Activated B cell treated with CpG ODN at 0.5 μM for 24 hours (primary cell): ENCODE results near the gene NFIA. TPM values are rescaled to one million over a fixed set of nuclear protein-coding genes. Genes with fewer than 3 reads are reported as not detected.

Experiments used
- ATAC-seq: fragments of 200-7000 bp; cut with Tn5 transposase; one replicate; pipeline ENCODE4 v1.10.0; 2021; ENCODE audit warnings: low read depth, mild to moderate bottlenecking, moderate library complexity
- CTCF ChIA-PET: fragments of 350-600 bp; sonication (Branson Sonifier 250); formaldehyde crosslinking; loops from one replicate; lab custom pipeline; 2021; ENCODE audit warnings: antibody characterized with exemption; lab: Charles Lee
- POLR2A ChIA-PET: fragments of 350-600 bp; sonication (Branson Sonifier 250); formaldehyde crosslinking; loops from one replicate; lab custom pipeline; 2021; ENCODE audit warnings: antibody characterized with exemption; lab: Charles Lee
- DNase-seq: peaks from one replicate; pipeline ENCODE4 v3.0.0; 2022
- H3K27ac Mint-ChIP-seq: one replicate; pipeline ENCODE4 v1.8.0; 2020; ENCODE audit warnings: mixed read lengths
- H3K27me3 Mint-ChIP-seq: one replicate; pipeline ENCODE4 v1.8.0; 2021; ENCODE audit warnings: mixed read lengths
- H3K36me3 Mint-ChIP-seq: one replicate; pipeline ENCODE4 v1.8.0; 2021; ENCODE audit warnings: low read depth, mixed read lengths
- H3K4me1 Mint-ChIP-seq: one replicate; pipeline ENCODE4 v1.8.0; 2021; ENCODE audit warnings: mixed read lengths
- H3K4me3 Mint-ChIP-seq: one replicate; pipeline ENCODE4 v1.8.0; 2020; ENCODE audit warnings: mild to moderate bottlenecking, mixed read lengths
- H3K9me3 Mint-ChIP-seq: one replicate; pipeline ENCODE4 v1.8.0; 2020; ENCODE audit warnings: mixed read lengths
- intact Hi-C: fragments of 100-400 bp; cut with micrococcal nuclease; formaldehyde crosslinking; loops from one replicate; pipeline ENCODE4 v1.15.1; 2024
- total RNA-seq: library from RNA; stranded (reverse); gene quantifications from 2 replicates; pipeline ENCODE4 v1.2.3, GENCODE V29; 2022
- TF ChIP-seq, protein P1 (sequence below): fragments of 200-600 bp; IDR thresholded peaks from one replicate; pipeline ENCODE4 v1.8.0; 2022; ENCODE audit warnings: antibody characterized with exemption, mild to moderate bottlenecking

The NFIA gene
- total RNA-seq, 1 donor from 2014 or later: 0.13 TPM

DNA sequence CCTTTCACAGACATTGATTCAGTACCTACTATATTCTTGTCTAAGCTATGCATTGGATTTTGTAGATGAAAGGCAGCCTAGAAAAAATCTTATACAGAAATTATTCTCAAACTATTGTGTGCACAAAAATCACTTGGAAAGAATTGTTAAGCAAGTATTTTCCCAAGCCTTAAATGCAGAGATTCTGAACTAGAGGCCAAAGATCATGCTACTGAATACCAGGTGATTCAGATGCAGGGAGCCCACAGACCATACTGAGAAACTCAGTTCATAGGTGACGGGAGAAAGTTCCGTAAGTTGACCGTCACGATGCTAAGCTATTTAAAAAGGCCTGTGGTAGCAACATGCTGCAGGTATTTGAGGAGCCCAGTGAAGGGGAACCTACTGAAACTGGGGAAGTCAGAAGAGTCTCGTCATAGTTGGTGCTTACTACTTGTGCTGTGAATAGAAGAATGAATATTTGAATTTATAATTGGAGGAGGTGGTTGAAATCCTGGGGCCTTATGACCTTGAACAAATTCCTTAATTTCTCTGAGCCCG lies 150.8 kb downstream of the NFIA start:
- Mint-ChIP-seq H3K4me1 (no peaks in the 10 kb centered on the region), H3K27me3 (no peaks in the 10 kb centered on the region), H3K36me3 (no peaks in the 10 kb centered on the region), H3K9me3 (no peaks in the 10 kb centered on the region), H3K4me3 (no peak overlapping the region), H3K27ac (no peak overlapping the region)
- POLR2A ChIA-PET: no interaction called here
- TF ChIP-seq, protein P1, sequence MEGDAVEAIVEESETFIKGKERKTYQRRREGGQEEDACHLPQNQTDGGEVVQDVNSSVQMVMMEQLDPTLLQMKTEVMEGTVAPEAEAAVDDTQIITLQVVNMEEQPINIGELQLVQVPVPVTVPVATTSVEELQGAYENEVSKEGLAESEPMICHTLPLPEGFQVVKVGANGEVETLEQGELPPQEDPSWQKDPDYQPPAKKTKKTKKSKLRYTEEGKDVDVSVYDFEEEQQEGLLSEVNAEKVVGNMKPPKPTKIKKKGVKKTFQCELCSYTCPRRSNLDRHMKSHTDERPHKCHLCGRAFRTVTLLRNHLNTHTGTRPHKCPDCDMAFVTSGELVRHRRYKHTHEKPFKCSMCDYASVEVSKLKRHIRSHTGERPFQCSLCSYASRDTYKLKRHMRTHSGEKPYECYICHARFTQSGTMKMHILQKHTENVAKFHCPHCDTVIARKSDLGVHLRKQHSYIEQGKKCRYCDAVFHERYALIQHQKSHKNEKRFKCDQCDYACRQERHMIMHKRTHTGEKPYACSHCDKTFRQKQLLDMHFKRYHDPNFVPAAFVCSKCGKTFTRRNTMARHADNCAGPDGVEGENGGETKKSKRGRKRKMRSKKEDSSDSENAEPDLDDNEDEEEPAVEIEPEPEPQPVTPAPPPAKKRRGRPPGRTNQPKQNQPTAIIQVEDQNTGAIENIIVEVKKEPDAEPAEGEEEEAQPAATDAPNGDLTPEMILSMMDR: no peak
- CTCF ChIA-PET: no interaction called here
- no peak for DNase-seq
- intact Hi-C loops: no loop called here
- ATAC-seq: no peak

DNA sequence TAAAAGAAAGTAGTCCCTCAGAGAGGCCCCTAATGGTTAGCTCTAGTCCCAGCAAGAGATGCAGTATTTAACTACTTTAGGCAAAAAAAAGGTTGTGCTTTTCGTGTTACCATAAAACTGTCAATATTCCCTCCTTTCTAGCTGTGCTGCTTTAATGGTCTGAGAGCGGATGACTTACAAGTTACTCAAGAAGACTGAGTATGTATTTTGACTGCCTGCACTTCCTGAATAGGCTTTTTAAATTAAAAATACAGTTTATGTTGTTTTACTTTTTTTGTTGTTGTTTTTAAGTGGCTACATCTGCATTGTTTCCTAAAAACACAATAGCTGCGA lies 152.2 kb downstream of the NFIA start:
- CTCF ChIA-PET: no interaction called here
- no peak overlapping the region for H3K27ac Mint-ChIP-seq
- DNase-seq (no peak), ATAC-seq (no peak)
- no peaks in the 10 kb centered on the region for H3K4me1 Mint-ChIP-seq
- intact Hi-C loops: no loop called here
- H3K4me3 Mint-ChIP-seq: no peak overlapping the region
- H3K9me3 Mint-ChIP-seq: no peaks in the 10 kb centered on the region
- POLR2A ChIA-PET: no interaction called here
- no peaks in the 10 kb centered on the region for H3K36me3 Mint-ChIP-seq
- peaks cover 4% of the 10 kb centered on the region for H3K27me3 Mint-ChIP-seq
- TF ChIP-seq, protein P1: no peak

DNA sequence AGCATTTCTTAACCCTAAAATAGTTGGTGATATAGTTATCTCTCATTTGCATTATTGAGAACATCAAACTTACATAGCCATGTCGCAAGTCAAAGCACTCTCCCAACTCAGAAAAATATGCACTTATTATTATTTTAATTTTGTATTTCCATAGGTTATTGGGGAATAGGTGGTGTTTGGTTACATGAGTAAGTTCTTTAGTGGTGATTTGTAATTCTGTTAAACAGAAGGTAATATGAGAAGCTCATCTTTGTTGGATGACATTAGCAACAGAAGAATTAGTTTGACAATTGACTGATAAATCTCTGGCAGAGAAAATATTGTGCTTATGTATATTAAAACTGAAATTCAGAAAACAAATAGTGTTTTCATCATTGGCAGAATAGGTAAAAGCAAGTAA lies 154.8 kb downstream of the NFIA start:
- H3K27me3 Mint-ChIP-seq: peaks cover 4% of the 10 kb centered on the region
- no peaks in the 10 kb centered on the region for H3K36me3 Mint-ChIP-seq
- H3K27ac Mint-ChIP-seq: no peak overlapping the region
- ATAC-seq: no peak
- ChIA-PET POLR2A (no interaction called here), CTCF (no interaction called here)
- no peak for DNase-seq
- H3K9me3 Mint-ChIP-seq: no peaks in the 10 kb centered on the region
- no peaks in the 10 kb centered on the region for H3K4me1 Mint-ChIP-seq
- no peak overlapping the region for H3K4me3 Mint-ChIP-seq
- TF ChIP-seq, protein P1: no peak
- intact Hi-C loops: no loop called here

DNA sequence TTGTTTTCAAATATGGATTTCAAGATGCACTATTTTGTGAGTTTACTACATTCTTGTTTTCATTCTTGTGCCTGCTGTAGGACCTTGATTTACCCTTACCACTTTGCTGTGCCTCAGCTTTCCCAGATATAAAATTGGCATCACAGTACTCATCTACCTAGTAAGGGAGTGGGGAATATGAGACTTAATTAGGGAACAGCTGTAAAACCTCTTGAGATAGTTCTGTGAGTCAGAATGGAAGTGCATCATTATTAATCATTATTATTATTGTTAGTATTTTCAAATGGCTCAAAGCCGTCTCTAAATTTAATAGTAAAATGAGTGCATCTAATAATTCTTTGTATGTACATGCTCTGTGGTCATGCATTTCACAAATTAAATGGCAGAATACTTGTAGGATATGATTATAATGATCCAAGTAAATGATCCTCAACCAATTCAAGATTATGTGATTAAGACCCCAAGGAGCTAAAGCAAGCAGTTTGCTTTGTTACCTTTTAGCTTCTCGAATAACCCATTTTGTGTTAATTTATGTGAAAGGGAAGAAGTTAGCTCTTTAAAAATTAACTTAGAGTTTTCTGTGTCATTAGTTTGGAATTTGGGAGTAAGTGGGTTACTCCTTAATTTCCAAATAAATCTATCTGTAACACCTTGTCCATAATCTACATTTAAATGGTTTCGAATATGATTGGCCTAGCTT lies 155.4 kb downstream of the NFIA start:
- H3K36me3 Mint-ChIP-seq: no peaks in the 10 kb centered on the region
- DNase-seq (no peak), ATAC-seq (no peak)
- TF ChIP-seq, protein P1: no peak
- intact Hi-C loops: no loop called here
- H3K27ac Mint-ChIP-seq: no peak overlapping the region
- ChIA-PET CTCF (no interaction called here), POLR2A (no interaction called here)
- H3K4me1 Mint-ChIP-seq: no peaks in the 10 kb centered on the region
- peaks cover 4% of the 10 kb centered on the region for H3K27me3 Mint-ChIP-seq
- no peak overlapping the region for H3K4me3 Mint-ChIP-seq
- no peaks in the 10 kb centered on the region for H3K9me3 Mint-ChIP-seq

DNA sequence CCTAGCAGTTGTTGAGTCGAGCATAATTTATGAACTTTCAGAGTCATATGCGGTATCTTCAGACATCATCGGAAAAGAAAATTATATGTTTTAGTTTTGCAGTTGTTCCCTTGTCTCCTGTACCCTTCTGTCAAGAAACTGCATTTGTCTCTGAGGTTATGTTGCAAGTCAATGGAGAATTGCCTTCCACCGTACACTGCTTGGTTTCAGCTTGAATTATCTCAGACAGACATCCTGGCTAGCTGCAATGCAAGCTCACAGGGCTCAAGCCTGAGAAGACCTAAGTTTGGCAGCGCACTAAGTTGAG lies 156.0 kb downstream of the NFIA start:
- DNase-seq: no peak
- TF ChIP-seq, protein P1: no peak
- peaks cover 4% of the 10 kb centered on the region for H3K27me3 Mint-ChIP-seq
- no peak for ATAC-seq
- H3K9me3 Mint-ChIP-seq: no peaks in the 10 kb centered on the region
- ChIA-PET POLR2A (no interaction called here), CTCF (no interaction called here)
- H3K4me1 Mint-ChIP-seq: no peaks in the 10 kb centered on the region
- H3K4me3 Mint-ChIP-seq: no peak overlapping the region
- intact Hi-C loops: no loop called here
- no peaks in the 10 kb centered on the region for H3K36me3 Mint-ChIP-seq
- H3K27ac Mint-ChIP-seq: no peak overlapping the region
